SK-N-SH (cell line): ENCODE measurements around the gene PTGR3. TPM values are rescaled to one million over a fixed set of nuclear protein-coding genes. Genes with fewer than 3 reads are reported as not detected.

Experiments used
- CTCF ChIA-PET: fragments of 300-600, 350-600 bp; formaldehyde crosslinking; extraction: SDS; loops from one replicate; lab custom pipeline; 2021; lab: Yijun Ruan, JAX
- POLR2A ChIA-PET: fragments of 350-600 bp; sonication (Branson Sonifier 250); formaldehyde crosslinking; extraction: SDS; loops from one replicate; lab custom pipeline; 2020; ENCODE audit warnings: antibody characterized with exemption, inconsistent platforms; lab: Yijun Ruan, JAX
- DNase-seq: peaks from one replicate; pipeline ENCODE4 v3.0.0; 2012
- H2AFZ ChIP-seq: fragments of 200-600 bp; sonication (generic); 2 replicates; pipeline ENCODE4 v1.8.1; 2016; ENCODE audit warnings: antibody characterized with exemption, mild to moderate bottlenecking, low read depth
- H3F3A ChIP-seq: fragments of 200-600 bp; sonication (generic); replicated peaks from 2 replicates; pipeline ENCODE3; 2016; ENCODE audit warnings: antibody characterized with exemption, mild to moderate bottlenecking; ENCODE audit not compliant: insufficient read depth
- H3K27ac ChIP-seq, 2 experiments: fragments of 200-500 bp in 1 of 2; fragments of 200-600 bp in 1 of 2; sonication (Bioruptor generic) in 1 of 2; sonication (generic), shearing (Covaris generic) in 1 of 2; 2 replicates each; pipeline versions ENCODE4 v1.5.1 to v1.6.1; 2014 to 2016; ENCODE audit warnings: low read depth in 2 of 2, inconsistent platforms in 1 of 2, low read length in 1 of 2, mild to moderate bottlenecking in 1 of 2, mixed read lengths in 1 of 2
- H3K27me3 ChIP-seq: fragments of 200-600 bp; sonication (generic), shearing (Covaris generic); 2 replicates; pipeline ENCODE4 v1.6.1; 2016; ENCODE audit warnings: mixed run types; ENCODE audit not compliant: insufficient read depth
- H3K36me3 ChIP-seq, 2 experiments: fragments of 200-500 bp in 1 of 2; fragments of 200-600 bp in 1 of 2; sonication (Bioruptor generic) in 1 of 2; sonication (generic) in 1 of 2; replicated peaks in 1 of 2; 2 replicates each; pipeline versions ENCODE3 to v1.5.1; 2014 to 2016; ENCODE audit warnings: low read length in 1 of 2, mild to moderate bottlenecking in 1 of 2; ENCODE audit not compliant: insufficient read depth in 2 of 2, control insufficient read depth in 1 of 2
- H3K4me1 ChIP-seq, 2 experiments: fragments of 200-500 bp in 1 of 2; fragments of 200-600 bp in 1 of 2; sonication (Bioruptor generic) in 1 of 2; sonication (generic), shearing (Covaris generic) in 1 of 2; 2 replicates each; pipeline versions ENCODE4 v1.5.1 to v1.6.1; 2014 to 2016; ENCODE audit warnings: low read depth in 1 of 2, low read length in 1 of 2, mixed run types in 1 of 2; ENCODE audit not compliant: insufficient read depth in 2 of 2, control insufficient read depth in 1 of 2
- H3K4me2 ChIP-seq: fragments of 200-600 bp; sonication (generic), shearing (Covaris generic); 2 replicates; pipeline ENCODE4 v1.6.1; 2017; ENCODE audit warnings: mixed run types
- H3K4me3 ChIP-seq, 2 experiments: fragments of 200-500 bp in 1 of 2; fragments of 200-600 bp in 1 of 2; sonication (Bioruptor generic) in 1 of 2; sonication (generic), shearing (Covaris generic) in 1 of 2; 2 replicates each; pipeline versions ENCODE4 v1.5.1 to v1.8.1; 2014 to 2016; ENCODE audit warnings: low read depth in 2 of 2, inconsistent platforms in 1 of 2, low read length in 1 of 2, mild to moderate bottlenecking in 1 of 2, mixed read lengths in 1 of 2, moderate library complexity in 1 of 2
- H3K79me2 ChIP-seq: fragments of 200-600 bp; sonication (generic); 2 replicates; pipeline ENCODE4 v1.8.1; 2017; ENCODE audit warnings: mild to moderate bottlenecking; ENCODE audit not compliant: insufficient read depth
- H3K9ac ChIP-seq: fragments of 200-600 bp; sonication (generic); 2 replicates; pipeline ENCODE4 v1.6.1; 2017; ENCODE audit warnings: mixed run types
- H3K9me2 ChIP-seq: fragments of 200-600 bp; sonication (generic); 2 replicates; pipeline ENCODE4 v1.6.1; 2017; ENCODE audit warnings: mixed run types
- H3K9me3 ChIP-seq: fragments of 200-600 bp; sonication (generic); 2 replicates; pipeline ENCODE4 v1.6.1; 2017; ENCODE audit warnings: mixed run types, mild to moderate bottlenecking, moderate library complexity
- H4K20me1 ChIP-seq: fragments of 200-600 bp; sonication (generic); 2 replicates; pipeline ENCODE4 v1.6.1; 2017; ENCODE audit warnings: mild to moderate bottlenecking, mixed run types; ENCODE audit not compliant: insufficient read depth
- CHD2 ChIP-seq: fragments of 150-350 bp; IDR thresholded peaks from 2 replicates; pipeline ENCODE4 v1.6.1; 2018; ENCODE audit warnings: low read length; ENCODE audit not compliant: partially characterized antibody
- ELF1 ChIP-seq: IDR thresholded peaks from 2 replicates; pipeline ENCODE4 v1.4.0; 2012
- EP300 ChIP-seq, 2 experiments: IDR thresholded peaks; 2 replicates each; pipeline versions ENCODE4 v1.4.0 to v1.6.1; 2012; ENCODE audit warnings: borderline replicate concordance in 1 of 2, low read depth in 1 of 2, low read length in 1 of 2
- EZH2phosphoT487 ChIP-seq: fragments of 200-600 bp; sonication (generic); IDR thresholded peaks from 2 replicates; pipeline ENCODE4 v1.6.1; 2017; ENCODE audit warnings: low read depth, mixed run types, mild to moderate bottlenecking, antibody characterized with exemption, moderate library complexity, borderline replicate concordance
- FOSL2 ChIP-seq: IDR thresholded peaks from 2 replicates; pipeline ENCODE4 v1.4.0; 2012; ENCODE audit warnings: low read depth, mild to moderate bottlenecking, moderate library complexity, borderline replicate concordance
- MEF2A ChIP-seq: IDR thresholded peaks from 2 replicates; pipeline ENCODE4 v1.4.0; 2012; ENCODE audit warnings: low read depth, borderline replicate concordance
- NRF1 ChIP-seq: IDR thresholded peaks from 2 replicates; pipeline ENCODE4 v1.6.1; 2012; ENCODE audit warnings: low read depth, mild to moderate bottlenecking, low read length
- RAD21 ChIP-seq: IDR thresholded peaks from 2 replicates; pipeline ENCODE4 v1.6.1; 2012; ENCODE audit warnings: mild to moderate bottlenecking, low read length
- RFX5 ChIP-seq: IDR thresholded peaks from 2 replicates; pipeline ENCODE4 v1.6.1; 2012; ENCODE audit warnings: mild to moderate bottlenecking, improper control_type of control experiment, low read length
- SMC3 ChIP-seq: IDR thresholded peaks from 2 replicates; pipeline ENCODE4 v1.6.1; 2012; ENCODE audit warnings: low read depth, low read length, improper control_type of control experiment
- TCF12 ChIP-seq: IDR thresholded peaks from 2 replicates; pipeline ENCODE4 v1.4.0; 2012
- WGBS: methylation state at CpG from one replicate; pipeline ENCODE4 v1.1.6; 2017; ENCODE audit warnings: low lambda C conversion rate; 5-methylcytosine and 5-hydroxymethylcytosine counted together
- polyA plus RNA-seq, 3 experiments: library from polyadenylated mRNA; depleted of rRNA; stranded (reverse); fragments of >200 nt; gene quantifications; 2 replicates each; pipeline ENCODE4 v1.2.3, GENCODE V29; 2012
- TF ChIP-seq, protein P1 (sequence below): IDR thresholded peaks from 2 replicates; pipeline ENCODE4; 2012
- TF ChIP-seq, protein P2 (sequence below): fragments of 150-350 bp; IDR thresholded peaks from 2 replicates; pipeline ENCODE4 v1.6.1; 2017; ENCODE audit warnings: antibody characterized with exemption, low read length, low read depth, borderline replicate concordance
- TF ChIP-seq, protein P3 (sequence below): IDR thresholded peaks from 2 replicates; pipeline ENCODE4 v1.4.0; 2012; ENCODE audit warnings: low read depth

PTGR3 gene
- polyA plus RNA-seq, 1 of the 3 experiments (the other 2 are of a cell fraction) = 20.7 TPM

DNA sequence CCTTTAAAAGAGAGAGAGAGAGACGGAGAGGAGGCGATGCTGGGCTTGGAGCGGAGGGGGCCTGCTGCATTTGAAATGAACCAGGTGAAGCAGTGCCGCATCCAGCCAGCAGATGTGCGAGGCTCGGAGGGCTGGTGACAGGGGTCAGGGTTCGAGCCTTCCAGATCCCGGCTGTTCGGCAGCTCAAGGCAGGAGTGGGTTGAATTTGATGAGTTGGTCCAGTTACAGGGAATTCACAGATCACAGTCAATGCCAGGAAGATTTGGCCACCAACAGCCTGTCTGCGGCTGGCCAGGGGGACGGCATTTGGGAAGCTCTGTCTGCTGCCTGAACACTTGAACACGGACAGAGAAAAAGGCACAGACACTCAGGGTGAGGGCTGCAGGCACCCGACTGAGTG, 48.6 kb downstream of the PTGR3 start (continued):
- TF ChIP-seq, protein P1, sequence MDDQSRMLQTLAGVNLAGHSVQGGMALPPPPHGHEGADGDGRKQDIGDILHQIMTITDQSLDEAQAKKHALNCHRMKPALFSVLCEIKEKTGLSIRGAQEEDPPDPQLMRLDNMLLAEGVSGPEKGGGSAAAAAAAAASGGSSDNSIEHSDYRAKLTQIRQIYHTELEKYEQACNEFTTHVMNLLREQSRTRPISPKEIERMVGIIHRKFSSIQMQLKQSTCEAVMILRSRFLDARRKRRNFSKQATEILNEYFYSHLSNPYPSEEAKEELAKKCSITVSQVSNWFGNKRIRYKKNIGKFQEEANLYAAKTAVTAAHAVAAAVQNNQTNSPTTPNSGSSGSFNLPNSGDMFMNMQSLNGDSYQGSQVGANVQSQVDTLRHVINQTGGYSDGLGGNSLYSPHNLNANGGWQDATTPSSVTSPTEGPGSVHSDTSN = no peak
- TF ChIP-seq RAD21 (no peak), SMC3 (no peak)
- TF ChIP-seq, all 33 proteins: peak for 0

DNA sequence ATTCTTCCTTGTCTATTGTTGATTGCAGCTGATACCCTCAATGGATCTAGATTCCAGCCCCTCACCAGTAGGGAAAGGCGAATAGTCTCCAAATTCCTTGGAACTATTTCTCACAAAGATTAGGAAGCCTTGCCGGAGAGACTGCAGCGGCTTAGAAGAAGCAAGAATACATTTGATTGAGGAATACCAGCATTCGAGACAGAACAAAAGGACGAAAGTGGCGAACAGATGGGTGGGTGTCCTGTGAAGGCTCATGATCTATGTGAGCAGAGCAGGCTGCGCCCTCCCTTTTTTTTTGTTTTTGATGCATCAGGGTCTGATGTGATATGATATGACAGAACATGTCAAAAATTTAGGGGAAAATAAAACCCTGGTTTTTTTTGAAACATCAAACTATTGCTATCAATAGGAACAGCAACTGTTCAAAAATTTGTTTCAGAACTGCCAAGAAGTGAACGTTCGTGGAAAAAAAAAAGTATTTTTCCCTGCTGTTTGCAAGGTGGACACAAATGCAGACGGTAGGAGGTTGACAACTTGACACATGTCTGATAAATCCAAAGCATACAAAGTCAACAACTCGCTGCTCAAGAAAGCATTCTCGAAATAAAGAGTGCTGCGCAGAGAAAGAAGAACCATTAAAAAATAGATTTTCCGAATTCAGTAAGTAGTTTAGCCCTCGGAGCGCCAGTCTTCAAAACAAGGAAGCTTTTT, 49.1 kb downstream of the PTGR3 start:
- no peaks in the 10 kb centered on the region for H3K36me3 ChIP-seq
- H3K9me3 ChIP-seq = no peaks in the 10 kb centered on the region
- no peak overlapping the region for H2AFZ ChIP-seq
- H3K4me3 ChIP-seq = no peak overlapping the region
- no peaks in the 10 kb centered on the region for H3K27me3 ChIP-seq
- no peaks in the 10 kb centered on the region for H4K20me1 ChIP-seq
- no peaks in the 10 kb centered on the region for H3K79me2 ChIP-seq
- DNase-seq = no peak
- H3K27ac ChIP-seq = no peak overlapping the region
- H3K9ac ChIP-seq = no peak overlapping the region
- 77% methylated on average over 16 of the region's 16 CpGs for WGBS
- H3K9me2 ChIP-seq = no peaks in the 10 kb centered on the region
- no peaks in the 10 kb centered on the region for H3F3A ChIP-seq
- ChIA-PET CTCF (no interaction called here), POLR2A (no interaction called here)
- TF ChIP-seq RFX5 (no peak), FOSL2 (no peak)
- TF ChIP-seq, protein P1 = no peak
- TF ChIP-seq, protein P2, sequence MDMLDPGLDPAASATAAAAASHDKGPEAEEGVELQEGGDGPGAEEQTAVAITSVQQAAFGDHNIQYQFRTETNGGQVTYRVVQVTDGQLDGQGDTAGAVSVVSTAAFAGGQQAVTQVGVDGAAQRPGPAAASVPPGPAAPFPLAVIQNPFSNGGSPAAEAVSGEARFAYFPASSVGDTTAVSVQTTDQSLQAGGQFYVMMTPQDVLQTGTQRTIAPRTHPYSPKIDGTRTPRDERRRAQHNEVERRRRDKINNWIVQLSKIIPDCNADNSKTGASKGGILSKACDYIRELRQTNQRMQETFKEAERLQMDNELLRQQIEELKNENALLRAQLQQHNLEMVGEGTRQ = no peak
- peaks cover 0 to 4% of the 10 kb centered on the region in 2 experiments; a peak in 1 of 4 replicates for H3K4me1 ChIP-seq
- no peak overlapping the region for H3K4me2 ChIP-seq

DNA sequence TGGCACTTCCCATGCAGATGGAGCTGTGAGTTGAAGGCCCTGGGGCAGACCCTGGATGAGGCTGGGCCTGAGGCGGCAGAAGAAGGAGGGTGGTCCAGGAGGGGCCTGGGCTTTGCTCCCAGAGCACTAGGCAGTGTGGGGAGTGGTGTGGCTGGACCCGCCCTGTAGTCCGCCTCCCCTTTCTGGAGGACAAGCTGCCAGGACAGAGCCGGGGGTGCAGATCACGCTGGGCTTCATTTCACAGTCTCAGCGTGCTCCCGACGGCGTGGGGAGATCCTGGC, 49.8 kb downstream of the PTGR3 start:
- DNase-seq = no peak
- H3K9ac ChIP-seq = no peak overlapping the region
- H3K9me3 ChIP-seq = no peaks in the 10 kb centered on the region
- no peaks in the 10 kb centered on the region for H3K79me2 ChIP-seq
- ChIA-PET CTCF (no interaction called here), POLR2A (no interaction called here)
- H3K36me3 ChIP-seq = no peaks in the 10 kb centered on the region
- no peak overlapping the region for H3K4me3 ChIP-seq
- TF ChIP-seq CHD2 (no peak), NRF1 (no peak), EP300 (IDR thresholded peaks at IDR 0.05; ENCODE audit: borderline replicate concordance in 1 of 2, low read depth in 1 of 2, low read length in 1 of 2) (no peak), TCF12 (no peak), MEF2A (no peak), EZH2phosphoT487 (no peak), ELF1 (no peak)
- TF ChIP-seq, protein P3, sequence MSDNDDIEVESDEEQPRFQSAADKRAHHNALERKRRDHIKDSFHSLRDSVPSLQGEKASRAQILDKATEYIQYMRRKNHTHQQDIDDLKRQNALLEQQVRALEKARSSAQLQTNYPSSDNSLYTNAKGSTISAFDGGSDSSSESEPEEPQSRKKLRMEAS = no peak
- TF ChIP-seq, all 33 proteins: peak for 0
- Histone ChIP-seq H3K27ac (no peak overlapping the region), H4K20me1 (no peaks in the 10 kb centered on the region), H3K9me2 (no peaks in the 10 kb centered on the region), H3F3A (no peaks in the 10 kb centered on the region), H3K27me3 (no peaks in the 10 kb centered on the region), H3K4me1 (peaks cover 0 to 4% of the 10 kb centered on the region in 2 experiments; a peak in 1 of 4 replicates), H2AFZ (no peak overlapping the region), H3K4me2 (no peak overlapping the region)
- WGBS = 97% methylated on average over 5 of the region's 9 CpGs

Other genes with a start within 250 kb of the PTGR3 start
- 2.6 and 2.8 TPM in 2 replicates for gene TSHZ1, start 1.7 kb upstream of the PTGR3 start, polyA plus RNA-seq (2012; rRNA removed)
- gene SMIM21, start 218.6 kb upstream of the PTGR3 start, polyA plus RNA-seq (2012; rRNA removed) = not detected in 2 replicates